Prostate gland (tissue), 2 donors: Measurements from ENCODE around the gene FBXL17. TPM values are rescaled to one million over a fixed set of nuclear protein-coding genes. Genes with fewer than 3 reads are reported as not detected.
A peak's percentile ranks its signal among the peaks of the same experiment; 100 is the strongest.

Experiments used
- DNase-seq: peaks from one replicate; pipeline ENCODE4 v3.0.0-alpha.2; 2019; ENCODE audit warnings: low spot score
- H3K27ac ChIP-seq, 2 donors: fragments of 200-600 bp; sonication (generic); 2 replicates each; pipeline ENCODE4 v1.5.1; 2017 to 2019
- H3K27me3 ChIP-seq: fragments of 200-600 bp; sonication (generic); replicated peaks from 2 replicates; pipeline ENCODE4 v1.5.1; 2019; ENCODE audit not compliant: insufficient read depth
- H3K36me3 ChIP-seq, 2 donors: fragments of 200-600 bp; sonication (generic); 1 replicate in 1 of 2; 2 replicates in 1 of 2; pipeline versions ENCODE4 v1.5.1 to v1.8.1; 2017 to 2019
- H3K4me1 ChIP-seq: fragments of 200-600 bp; sonication (generic); replicated peaks from 2 replicates; pipeline ENCODE4 v1.5.1; 2019
- H3K4me3 ChIP-seq, 2 donors: fragments of 200-600 bp; sonication (generic); 2 replicates each; pipeline ENCODE4 v1.5.1; 2017 to 2019
- H3K9me3 ChIP-seq: fragments of 200-600 bp; sonication (generic); 2 replicates; pipeline ENCODE4 v1.5.1; 2017
- CTCF ChIP-seq, 4 experiments: fragments of 200-600 bp in 2 of 4; fragments of 450-650 bp in 2 of 4; sonication (generic) in 2 of 4; IDR thresholded peaks; 1 replicate in 3 of 4; 2 replicates in 1 of 4; pipeline ENCODE4 v1.5.1; 2016 to 2019; ENCODE audit warnings: antibody characterized with exemption in 4 of 4, mild to moderate bottlenecking in 2 of 4, moderate library complexity in 2 of 4
- POLR2A ChIP-seq: fragments of 450-650 bp; IDR thresholded peaks from one replicate; pipeline ENCODE4 v1.6.1; 2016; ENCODE audit warnings: antibody characterized with exemption, mild to moderate bottlenecking
- POLR2AphosphoS5 ChIP-seq: sonication (generic); formaldehyde crosslinking; IDR thresholded peaks from one replicate; pipeline ENCODE4 v1.6.1; 2017; ENCODE audit warnings: antibody characterized with exemption
- WGBS: methylation state at CpG from one replicate; pipeline ENCODE4 v1.1.5; 2018; 5-methylcytosine and 5-hydroxymethylcytosine counted together
- intact Hi-C: fragments of 100-400 bp; cut with DNase I; formaldehyde crosslinking; loops from one replicate; pipeline ENCODE4 v1.14.2; 2022
- total RNA-seq, 2 donors: library from RNA; depleted of rRNA; stranded (reverse); fragments of >200 nt; gene quantifications; one replicate each; pipeline ENCODE4 v1.1.0, GENCODE V29; 2016

Gene FBXL17
- total RNA-seq, 2 donors from 2014 or later = 14.8 to 30.4 TPM

GRCh38 chr5:107993341-107993740 lies 388.6 kb downstream of the FBXL17 start:
- H3K27ac ChIP-seq = no peak overlapping the region
- TF ChIP-seq POLR2AphosphoS5 = no peak
- no peak for TF ChIP-seq POLR2A
- no peak for TF ChIP-seq CTCF (IDR thresholded peaks at IDR 0.05)
- no peaks in the 10 kb centered on the region for H3K27me3 ChIP-seq
- no peaks in the 10 kb centered on the region for H3K4me1 ChIP-seq
- no peak overlapping the region for H3K4me3 ChIP-seq
- intact Hi-C loops = no loop called here
- H3K36me3 ChIP-seq = no peaks in the 10 kb centered on the region
- WGBS = 97% methylated on average over 2 of the region's 2 CpGs
- no peaks in the 10 kb centered on the region for H3K9me3 ChIP-seq
- no peak for DNase-seq

GRCh38 chr5:107990881-107991810 lies 390.8 kb downstream of the FBXL17 start:
- no peak overlapping the region for H3K4me3 ChIP-seq

GRCh38 chr5:107985144-107985543 lies 396.8 kb downstream of the FBXL17 start:
- H3K27ac ChIP-seq = no peak overlapping the region
- TF ChIP-seq POLR2A = no peak
- TF ChIP-seq CTCF (IDR thresholded peaks at IDR 0.05) = no peak
- no peak for TF ChIP-seq POLR2AphosphoS5
- H3K27me3 ChIP-seq = no peaks in the 10 kb centered on the region
- H3K9me3 ChIP-seq = no peaks in the 10 kb centered on the region
- no peaks in the 10 kb centered on the region for H3K36me3 ChIP-seq
- no peaks in the 10 kb centered on the region for H3K4me1 ChIP-seq
- peak; percentile 43 for DNase-seq
- intact Hi-C loops = no loop called here
- H3K4me3 ChIP-seq = no peak overlapping the region

More at GRCh38 chr5:107990881-107991810, 390.8 kb downstream of the FBXL17 start:
- Histone ChIP-seq H3K9me3 (no peaks in the 10 kb centered on the region), H3K27ac (no peak overlapping the region), H3K36me3 (no peaks in the 10 kb centered on the region), H3K27me3 (no peaks in the 10 kb centered on the region), H3K4me1 (no peaks in the 10 kb centered on the region)
- 86% methylated on average over 7 of the region's 7 CpGs for WGBS
- TF ChIP-seq POLR2A (no peak), POLR2AphosphoS5 (no peak), CTCF (IDR thresholded peaks at IDR 0.05) (no peak)
- DNase-seq = no peak
- intact Hi-C loops = no loop called here

DNA sequence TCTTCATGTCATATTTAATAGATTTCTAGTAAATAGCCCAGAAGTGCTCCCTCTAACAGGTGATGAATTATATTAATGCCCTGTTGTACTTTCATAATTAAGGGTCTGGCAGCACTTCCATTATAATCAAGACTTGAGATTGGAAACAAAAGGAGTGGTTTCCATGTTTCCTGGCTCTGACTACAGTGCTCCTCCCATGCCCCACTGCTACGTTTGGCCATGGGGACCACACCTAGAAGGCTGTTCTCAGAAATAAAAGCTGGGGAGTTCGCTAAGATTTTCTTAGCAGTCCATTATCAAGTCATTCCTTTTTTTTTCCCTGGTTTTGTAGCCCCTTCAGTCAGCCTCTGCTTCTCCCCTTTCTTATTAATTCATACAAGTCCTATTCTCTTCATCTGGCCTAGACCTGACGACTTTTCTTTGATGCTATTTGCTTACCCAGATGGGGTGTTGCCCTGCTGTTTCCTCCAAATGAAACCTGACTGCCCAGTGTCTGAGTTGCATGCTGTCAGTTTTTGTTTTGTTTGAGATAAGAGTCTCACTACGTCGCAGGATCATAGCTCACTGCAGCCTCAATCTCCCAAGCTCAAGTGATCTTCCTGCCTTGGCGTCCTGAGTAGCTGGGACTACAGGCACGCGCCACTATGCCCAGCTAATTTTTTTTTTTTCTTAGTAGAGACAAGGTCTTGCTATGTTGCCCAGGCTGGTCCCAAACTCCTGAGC lies 399.0 kb downstream of the FBXL17 start:
- H3K4me3 ChIP-seq = no peak overlapping the region
- WGBS = 79% methylated on average over 8 of the region's 8 CpGs
- intact Hi-C loops = no loop called here
- no peak overlapping the region for H3K27ac ChIP-seq
- H3K4me1 ChIP-seq = no peaks in the 10 kb centered on the region
- TF ChIP-seq CTCF (IDR thresholded peaks at IDR 0.05) = no peak
- no peak for TF ChIP-seq POLR2A
- TF ChIP-seq POLR2AphosphoS5 = no peak
- DNase-seq = no peak
- no peaks in the 10 kb centered on the region for H3K9me3 ChIP-seq
- no peaks in the 10 kb centered on the region for H3K27me3 ChIP-seq
- no peaks in the 10 kb centered on the region for H3K36me3 ChIP-seq
